AG04450 (cell line): ENCODE data around the gene GAB1. TPM values are rescaled to one million over a fixed set of nuclear protein-coding genes. Genes with fewer than 3 reads are reported as not detected.

Experiments
- CTCF ChIA-PET: fragments of 300-600, 350-600 bp; formaldehyde crosslinking; extraction: SDS; loops from one replicate; lab custom pipeline; 2022; ENCODE audit warnings: antibody characterized with exemption, inconsistent platforms; lab: Charles Lee
- POLR2A ChIA-PET: fragments of 350-600 bp; formaldehyde crosslinking; extraction: SDS; loops from one replicate; lab custom pipeline; 2021; ENCODE audit warnings: antibody characterized with exemption, inconsistent platforms; lab: Yijun Ruan, JAX
- DNase-seq: peaks from one replicate; pipeline ENCODE4 v3.0.0-alpha.2; 2011; ENCODE audit warnings: low read depth, low spot score
- H3K27ac ChIP-seq: one replicate; pipeline ENCODE4 v1.5.1; 2012; ENCODE audit warnings: low read depth, low read length, control low read depth
- H3K27me3 ChIP-seq: one replicate; pipeline ENCODE4 v1.6.0; 2012; ENCODE audit warnings: low read length; ENCODE audit not compliant: control insufficient read depth, insufficient read depth
- H3K4me3 ChIP-seq: 2 replicates; pipeline ENCODE4 v1.5.1; 2011; ENCODE audit warnings: mild to moderate bottlenecking, low read depth, low read length, control low read depth
- H3K9me3 ChIP-seq: 2 replicates; pipeline ENCODE4 v1.5.1; 2012; ENCODE audit warnings: low read length; ENCODE audit not compliant: control insufficient read depth, insufficient read depth
- CTCF ChIP-seq: IDR thresholded peaks from 2 replicates; pipeline ENCODE4 v1.5.1; 2011; ENCODE audit warnings: low read depth, low read length, control low read depth, inconsistent platforms
- polyA plus RNA-seq: library from polyadenylated mRNA; depleted of rRNA; stranded (reverse); fragments of >200 nt; gene quantifications from 2 replicates; pipeline ENCODE4 v1.2.3, GENCODE V29; 2011

GAB1 gene
- polyA plus RNA-seq, 1 experiment: 13.8 TPM

GRCh38 chr4:143437937-143438336 is 101.3 kb downstream of the GAB1 start:
- Histone ChIP-seq H3K9me3 (no peaks in the 10 kb centered on the region), H3K27me3 (no peaks in the 10 kb centered on the region), H3K4me3 (no peak overlapping the region), H3K27ac (no peak overlapping the region)
- no peak for TF ChIP-seq CTCF
- ChIA-PET CTCF (no interaction called here), POLR2A (no interaction called here)
- no peak for DNase-seq

GRCh38 chr4:143438710-143439109 is 102.0 kb downstream of the GAB1 start:
- CTCF ChIA-PET: interaction anchor here (1.6 kb wide), 1 partner anchor 40 kb away, joined by 4 read pairs; no protein-coding TSS in a partner anchor
- POLR2A ChIA-PET: no interaction called here

GRCh38 chr4:143441109-143441508 is 104.4 kb downstream of the GAB1 start:
- ChIA-PET CTCF (interaction anchor here (1.0 kb wide), 1 partner anchor 17 kb away, joined by 3 read pairs; no protein-coding TSS in a partner anchor), POLR2A (no interaction called here)
- no peak overlapping the region for H3K27ac ChIP-seq
- DNase-seq: no peak
- H3K27me3 ChIP-seq: no peaks in the 10 kb centered on the region
- no peak overlapping the region for H3K4me3 ChIP-seq
- H3K9me3 ChIP-seq: no peaks in the 10 kb centered on the region
- TF ChIP-seq CTCF: no peak

More at GRCh38 chr4:143438710-143439109, 102.0 kb downstream of the GAB1 start:
- Histone ChIP-seq H3K27ac (no peak overlapping the region), H3K27me3 (no peaks in the 10 kb centered on the region), H3K9me3 (no peaks in the 10 kb centered on the region), H3K4me3 (no peak overlapping the region)
- no peak for TF ChIP-seq CTCF
- no peak for DNase-seq

DNA sequence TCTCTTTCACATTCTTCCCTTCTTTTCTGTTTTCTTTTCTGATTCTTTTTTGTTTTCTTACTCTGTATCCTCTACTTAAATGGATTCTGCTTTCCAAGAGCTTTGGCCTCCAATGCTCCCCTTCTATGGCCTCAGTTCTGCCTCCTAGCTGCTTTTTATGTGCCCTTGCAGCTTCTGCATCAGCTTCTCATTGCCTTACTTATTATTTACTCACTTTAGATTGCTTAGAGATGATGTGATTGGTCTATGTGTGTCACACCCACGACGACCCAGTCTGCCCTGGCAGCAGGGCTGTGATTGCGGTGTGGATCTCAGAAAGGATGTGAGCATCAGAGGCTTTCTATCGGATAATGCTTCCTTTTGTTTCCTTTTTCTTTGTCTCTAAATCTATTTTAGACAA is 105.0 kb downstream of the GAB1 start:
- Histone ChIP-seq H3K9me3 (no peaks in the 10 kb centered on the region), H3K4me3 (no peak overlapping the region), H3K27me3 (no peaks in the 10 kb centered on the region), H3K27ac (no peak overlapping the region)
- DNase-seq: no peak
- TF ChIP-seq CTCF: 0 out of 2 replicates have a peak, but pooled peaks have one; percentile 7
- ChIA-PET CTCF (no interaction called here), POLR2A (no interaction called here)

GRCh38 chr4:143443728-143444127 is 107.1 kb downstream of the GAB1 start:
- CTCF ChIA-PET: no interaction called here
- POLR2A ChIA-PET: no interaction called here
- Histone ChIP-seq H3K27me3 (no peaks in the 10 kb centered on the region), H3K4me3 (no peak overlapping the region), H3K27ac (no peak overlapping the region), H3K9me3 (no peaks in the 10 kb centered on the region)
- no peak for TF ChIP-seq CTCF
- no peak for DNase-seq
